AG04449 (cell line): ENCODE measurements around the gene FAT1.

Source experiments
- CTCF ChIA-PET: fragments of 350-600 bp; formaldehyde crosslinking; extraction: SDS; loops from one replicate; lab custom pipeline; 2021; ENCODE audit warnings: antibody characterized with exemption; lab: Yijun Ruan, JAX
- POLR2A ChIA-PET: fragments of 400-600, 350-600 bp; formaldehyde crosslinking; extraction: SDS; loops from one replicate; lab custom pipeline; 2020; ENCODE audit warnings: antibody characterized with exemption, inconsistent platforms; lab: Yijun Ruan, JAX
- DNase-seq: peaks from one replicate; pipeline ENCODE4 v3.0.0-alpha.2; 2010; ENCODE audit warnings: low read depth, low spot score
- H3K4me3 ChIP-seq: 2 replicates; pipeline ENCODE4 v1.5.1; 2011; ENCODE audit warnings: low read depth, mild to moderate bottlenecking, control low read depth, low read length
- TF ChIP-seq, protein P1 (sequence below): IDR thresholded peaks from one replicate; pipeline ENCODE4 v1.5.1; 2011; ENCODE audit warnings: mild to moderate bottlenecking, moderate library complexity, low read length, control low read depth, inconsistent platforms; ENCODE audit not compliant: insufficient read depth; ENCODE audit errors: missing control alignments

The FAT1 gene

DNA sequence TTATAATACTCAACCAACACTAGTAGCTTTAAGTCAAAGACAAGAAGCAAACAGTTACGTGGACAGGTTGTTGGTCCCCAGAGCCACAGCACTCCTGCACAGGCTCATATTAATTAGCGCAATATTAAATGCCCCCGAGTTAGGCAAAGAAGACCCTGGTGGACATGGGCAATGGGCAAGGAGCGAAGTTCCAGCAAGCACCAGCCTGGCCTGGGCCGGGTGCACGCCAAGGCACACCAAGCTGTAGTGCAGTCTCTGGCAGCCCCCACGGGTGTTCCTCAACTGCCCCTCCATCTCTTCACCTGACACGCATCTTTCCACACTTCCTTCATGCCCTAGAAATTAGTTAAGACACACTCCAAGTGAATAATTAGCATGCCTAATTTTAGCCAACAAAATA is 20.1 kb downstream of the FAT1 start:
- TF ChIP-seq, protein P1, sequence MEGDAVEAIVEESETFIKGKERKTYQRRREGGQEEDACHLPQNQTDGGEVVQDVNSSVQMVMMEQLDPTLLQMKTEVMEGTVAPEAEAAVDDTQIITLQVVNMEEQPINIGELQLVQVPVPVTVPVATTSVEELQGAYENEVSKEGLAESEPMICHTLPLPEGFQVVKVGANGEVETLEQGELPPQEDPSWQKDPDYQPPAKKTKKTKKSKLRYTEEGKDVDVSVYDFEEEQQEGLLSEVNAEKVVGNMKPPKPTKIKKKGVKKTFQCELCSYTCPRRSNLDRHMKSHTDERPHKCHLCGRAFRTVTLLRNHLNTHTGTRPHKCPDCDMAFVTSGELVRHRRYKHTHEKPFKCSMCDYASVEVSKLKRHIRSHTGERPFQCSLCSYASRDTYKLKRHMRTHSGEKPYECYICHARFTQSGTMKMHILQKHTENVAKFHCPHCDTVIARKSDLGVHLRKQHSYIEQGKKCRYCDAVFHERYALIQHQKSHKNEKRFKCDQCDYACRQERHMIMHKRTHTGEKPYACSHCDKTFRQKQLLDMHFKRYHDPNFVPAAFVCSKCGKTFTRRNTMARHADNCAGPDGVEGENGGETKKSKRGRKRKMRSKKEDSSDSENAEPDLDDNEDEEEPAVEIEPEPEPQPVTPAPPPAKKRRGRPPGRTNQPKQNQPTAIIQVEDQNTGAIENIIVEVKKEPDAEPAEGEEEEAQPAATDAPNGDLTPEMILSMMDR, result no peak
- no peak for DNase-seq
- H3K4me3 ChIP-seq, result no peak overlapping the region
- CTCF ChIA-PET, result interaction anchor here (0.7 kb wide), 1 partner anchor 433 kb away, joined by 3 read pairs; no protein-coding TSS in a partner anchor
- POLR2A ChIA-PET, result no interaction called here

DNA sequence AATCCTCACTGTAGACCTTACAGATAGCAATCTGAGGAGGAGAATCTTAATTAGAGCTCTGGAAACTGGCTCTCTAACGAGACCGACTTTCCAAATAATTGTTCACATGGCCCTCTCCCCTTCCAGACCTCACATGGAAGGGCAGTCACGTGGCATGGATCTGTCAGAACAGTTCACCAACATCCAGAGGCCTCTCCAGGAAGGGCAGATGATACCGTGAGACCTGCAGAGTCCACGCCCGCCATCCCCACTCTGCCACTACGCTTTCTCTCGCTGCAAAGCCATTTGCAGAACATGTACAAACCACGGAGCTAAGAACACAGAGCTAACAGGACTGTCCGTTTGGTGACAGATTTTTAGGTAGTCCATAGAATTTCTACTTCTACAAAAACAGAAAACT is 20.7 kb downstream of the FAT1 start:
- TF ChIP-seq, protein P1, result no peak
- H3K4me3 ChIP-seq, result no peak overlapping the region
- ChIA-PET CTCF (interaction anchor here (0.7 kb wide), 1 partner anchor 433 kb away, joined by 3 read pairs; no protein-coding TSS in a partner anchor), POLR2A (no interaction called here)
- no peak for DNase-seq

DNA sequence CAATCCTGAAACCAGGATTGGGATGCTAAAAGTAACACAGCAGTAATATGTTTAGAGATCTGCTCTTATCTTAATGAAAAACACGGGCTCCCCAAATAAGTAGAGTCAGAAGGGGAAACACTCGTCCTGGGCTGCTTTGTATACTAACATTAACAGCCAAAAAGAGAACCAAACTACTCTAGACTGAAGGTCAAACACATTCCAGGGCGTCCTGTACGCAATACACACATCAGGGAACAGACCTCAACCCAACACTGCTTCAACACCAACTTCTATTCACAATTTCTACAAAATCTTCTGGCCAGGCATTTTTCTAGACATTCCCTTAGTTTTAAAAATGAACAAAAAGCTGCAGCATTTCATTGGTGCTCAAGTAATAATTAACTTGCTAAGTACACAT is 21.4 kb downstream of the FAT1 start:
- POLR2A ChIA-PET, result no interaction called here
- DNase-seq, result no peak
- H3K4me3 ChIP-seq, result no peak overlapping the region
- CTCF ChIA-PET, result no interaction called here
- TF ChIP-seq, protein P1, result no peak

DNA sequence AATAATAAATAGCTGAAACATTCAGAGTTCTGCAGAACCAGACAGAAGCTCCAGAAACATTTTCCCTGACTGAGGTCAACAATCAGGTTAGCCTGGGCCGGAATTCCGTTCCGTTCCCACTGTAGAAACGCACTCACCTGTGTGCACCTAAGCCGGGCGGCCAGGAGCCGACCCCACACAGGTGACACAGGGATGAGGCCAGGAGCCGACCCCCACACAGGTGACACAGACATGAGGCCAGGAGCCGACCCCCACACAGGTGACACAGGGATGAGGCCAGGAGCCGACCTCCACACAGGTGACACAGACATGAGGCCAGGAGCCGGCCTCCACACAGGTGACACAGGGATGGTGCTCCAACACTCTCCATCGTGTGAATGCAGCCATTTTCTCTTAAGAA is 21.9 kb downstream of the FAT1 start:
- TF ChIP-seq, protein P1, result no peak
- no peak overlapping the region for H3K4me3 ChIP-seq
- POLR2A ChIA-PET, result interaction anchor here (0.6 to 1.1 kb wide), 2 partner anchors 16 to 22 kb away, joined by 3 read pairs; no protein-coding TSS in a partner anchor
- CTCF ChIA-PET, result interaction anchor here (0.7 to 1.5 kb wide), 3 partner anchors 9 to 115 kb away, joined by 3 to 5 read pairs (median 3); no protein-coding TSS in a partner anchor
- DNase-seq, result no peak

DNA sequence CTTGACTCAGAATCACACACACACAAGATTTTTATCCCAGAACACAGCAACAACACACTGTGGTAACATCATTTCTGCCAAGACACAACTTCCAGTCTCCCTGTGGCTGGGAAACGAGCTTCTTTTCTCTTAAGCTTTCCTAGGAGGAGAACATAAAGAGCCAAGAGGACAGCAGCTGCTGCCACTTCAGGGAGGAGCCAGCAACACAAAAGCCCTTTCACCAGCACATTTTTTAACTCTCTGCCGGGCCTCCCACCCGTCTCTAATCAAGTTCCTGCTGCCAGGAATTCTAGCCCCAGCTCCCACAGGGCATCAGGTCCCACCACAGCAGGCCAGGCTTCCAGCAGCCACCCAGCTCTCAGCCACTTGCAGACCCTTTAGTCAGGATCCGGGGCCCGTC is 22.4 kb downstream of the FAT1 start:
- H3K4me3 ChIP-seq, result no peak overlapping the region
- TF ChIP-seq, protein P1, result no peak
- DNase-seq, result no peak
- POLR2A ChIA-PET, result interaction anchor here (0.6 to 1.1 kb wide), 2 partner anchors 16 to 22 kb away, joined by 3 read pairs; no protein-coding TSS in a partner anchor
- CTCF ChIA-PET, result interaction anchor here (0.7 to 1.5 kb wide), 3 partner anchors 10 to 114 kb away, joined by 3 to 5 read pairs (median 3); no protein-coding TSS in a partner anchor

DNA sequence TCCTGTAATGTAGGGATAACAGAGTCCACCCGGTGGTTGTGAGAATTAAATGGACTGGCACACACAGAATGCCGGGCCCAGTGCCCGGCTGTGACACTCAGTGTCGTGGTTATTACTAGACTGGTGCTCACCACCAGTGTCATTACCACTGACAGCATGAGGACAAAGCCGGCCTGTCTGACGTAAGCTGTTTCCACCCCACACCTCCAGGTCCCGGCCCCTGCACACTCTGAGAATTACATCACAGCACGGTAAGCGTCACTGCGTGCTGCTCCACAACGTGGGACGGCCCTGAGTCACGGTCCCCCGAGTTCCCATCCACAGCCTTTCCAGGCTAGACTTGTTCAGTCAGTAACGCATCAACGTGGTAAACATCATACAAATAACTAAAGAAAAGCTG is 22.9 kb downstream of the FAT1 start:
- ChIA-PET POLR2A (interaction anchor here (1.1 kb wide), 1 partner anchor 15 kb away, joined by 3 read pairs; no protein-coding TSS in a partner anchor), CTCF (interaction anchor here (1.3 to 1.5 kb wide), 2 partner anchors 10 to 114 kb away, joined by 3 to 5 read pairs; no protein-coding TSS in a partner anchor)
- no peak for DNase-seq
- TF ChIP-seq, protein P1, result no peak
- H3K4me3 ChIP-seq, result no peak overlapping the region
